Stimulated activated CD4-positive, alpha-beta T cell treated with anti-CD3 and anti-CD28 coated beads, Interleukin-4, amount 100 ng/mL, for 1 hour (primary cell): ENCODE results near the gene TPH2.

Experiments used
- DNase-seq: peaks from one replicate; pipeline ENCODE4 v3.0.0-alpha.2; 2020

The TPH2 gene

GRCh38 chr12:71967211-71967610 is 28.6 kb downstream of the TPH2 start:
- DNase-seq: no peak

- DNase-seq: no peak
These were observed 30.7 kb downstream of the TPH2 start for GRCh38 chr12:71969330-71969729.

- no peak for DNase-seq
These were observed 31.4 kb downstream of the TPH2 start for GRCh38 chr12:71970031-71970430.

- DNase-seq: no peak
These were observed 33.9 kb downstream of the TPH2 start for GRCh38 chr12:71972441-71973074.

GRCh38 chr12:71973687-71974086 is 35.0 kb downstream of the TPH2 start:
- DNase-seq: no peak

- no peak for DNase-seq
These were observed 41.9 kb downstream of the TPH2 start for GRCh38 chr12:71980538-71980937.

- no peak for DNase-seq
These were observed 42.5 kb downstream of the TPH2 start for GRCh38 chr12:71981149-71981548.

GRCh38 chr12:71994715-71995114 is 56.1 kb downstream of the TPH2 start:
- no peak for DNase-seq

- DNase-seq: no peak
These were observed 61.1 kb downstream of the TPH2 start for GRCh38 chr12:71999795-72000194.

GRCh38 chr12:72000969-72001648 is 62.5 kb downstream of the TPH2 start:
- no peak for DNase-seq

GRCh38 chr12:72006766-72007165 is 68.1 kb downstream of the TPH2 start:
- DNase-seq: no peak

- no peak for DNase-seq
These were observed 71.7 kb downstream of the TPH2 start for GRCh38 chr12:72010356-72010755.

GRCh38 chr12:72011374-72011773 is 72.7 kb downstream of the TPH2 start:
- DNase-seq: no peak

- DNase-seq: no peak
These were observed 74.2 kb downstream of the TPH2 start for GRCh38 chr12:72012874-72013273.

GRCh38 chr12:72015895-72016294 is 77.2 kb downstream of the TPH2 start:
- DNase-seq: no peak

- DNase-seq: peak; percentile 50
These were observed 78.5 kb downstream of the TPH2 start for GRCh38 chr12:72017054-72017651.

- DNase-seq: no peak
These were observed 79.4 kb downstream of the TPH2 start for GRCh38 chr12:72018036-72018435.

GRCh38 chr12:72024613-72025012 is 86.0 kb downstream of the TPH2 start:
- DNase-seq: no peak

- DNase-seq: no peak
These were observed 86.9 kb downstream of the TPH2 start for GRCh38 chr12:72025524-72025923.

- no peak for DNase-seq
These were observed 90.3 kb downstream of the TPH2 start for GRCh38 chr12:72028966-72029365.

GRCh38 chr12:72030277-72030676 is 91.6 kb downstream of the TPH2 start:
- no peak for DNase-seq

GRCh38 chr12:72031066-72031465 is 92.4 kb downstream of the TPH2 start:
- DNase-seq: no peak

- no peak for DNase-seq
These were observed 95.3 kb downstream of the TPH2 start for GRCh38 chr12:72033991-72034390.

- no peak for DNase-seq
These were observed 97.0 kb downstream of the TPH2 start for GRCh38 chr12:72035625-72036024.

- DNase-seq: no peak
These were observed 97.7 kb downstream of the TPH2 start for GRCh38 chr12:72036393-72036792.
